HG03025 (cell line): ENCODE measurements around the gene PDZD11.
A peak's percentile ranks its signal among the peaks of the same experiment; 100 is the strongest.
"Not testable (repeated sequence)": the region's sequence is repeated elsewhere in the genome, so short reads cannot be mapped to it uniquely, and the experiment has no call there.

ENCODE experiments used
- ATAC-seq: cut with Tn5 transposase; IDR thresholded peaks from one replicate; pipeline ENCODE4 v1.9.1; 2021; ENCODE audit warnings: mild to moderate bottlenecking, moderate library complexity; ENCODE audit not compliant: unreplicated experiment, low FRiP score

PDZD11 gene, protein sequence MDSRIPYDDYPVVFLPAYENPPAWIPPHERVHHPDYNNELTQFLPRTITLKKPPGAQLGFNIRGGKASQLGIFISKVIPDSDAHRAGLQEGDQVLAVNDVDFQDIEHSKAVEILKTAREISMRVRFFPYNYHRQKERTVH

DNA sequence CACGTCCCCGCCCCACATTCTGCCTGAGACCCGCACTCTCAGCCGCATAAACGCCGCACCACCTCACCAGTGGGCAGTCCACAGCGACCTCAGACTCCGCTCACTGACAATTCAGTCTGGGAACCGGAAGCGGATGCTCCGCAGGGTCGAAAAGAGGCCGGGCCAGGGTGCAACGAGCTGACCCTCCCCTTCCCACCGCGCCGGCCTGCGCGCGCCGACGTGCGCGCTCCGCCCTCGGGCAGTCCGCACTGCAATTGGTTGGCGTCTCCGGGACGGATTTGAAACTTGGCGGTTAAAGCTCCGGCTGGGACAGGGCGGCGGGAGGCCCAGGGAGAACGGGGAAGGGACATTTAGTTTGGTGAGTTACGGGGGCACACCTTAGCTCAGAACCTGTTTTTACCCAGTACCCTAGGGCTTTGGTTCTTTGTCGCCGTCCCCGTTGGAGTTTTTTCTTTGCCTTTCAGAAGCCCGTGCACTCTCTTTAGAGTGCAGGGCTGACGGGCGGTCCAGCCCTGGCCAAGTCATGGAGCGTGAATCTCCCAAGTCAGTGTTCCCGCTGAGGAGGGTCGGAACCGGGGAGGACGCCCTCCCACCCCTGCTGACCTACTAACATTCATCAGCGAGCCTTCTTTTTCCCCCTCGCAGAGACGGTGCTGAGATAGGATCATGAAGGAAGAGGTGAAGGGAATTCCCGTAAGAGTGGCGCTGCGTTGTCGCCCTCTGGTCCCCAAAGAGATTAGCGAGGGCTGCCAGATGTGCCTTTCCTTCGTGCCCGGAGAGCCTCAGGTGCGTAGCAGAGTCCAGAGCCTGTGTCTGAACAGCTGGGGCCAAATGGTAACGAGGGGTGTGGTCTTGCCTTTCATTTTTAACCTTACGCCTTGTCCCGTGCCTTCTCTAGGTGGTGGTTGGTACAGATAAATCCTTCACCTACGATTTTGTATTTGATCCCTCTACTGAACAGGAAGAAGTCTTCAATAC is at the start of gene PDZD11, which contains the start of gene KIF4A:
PDZD11 (minus strand) TSS at position 135 of the 978 bp plus-strand sequence. CDS start 586 bp downstream, outside the sequence.
KIF4A (plus strand) TSS at position 312 of the 978 bp plus-strand sequence; CDS start at position 667, 355 bp downstream.
- peak; percentile 94 for ATAC-seq

DNA sequence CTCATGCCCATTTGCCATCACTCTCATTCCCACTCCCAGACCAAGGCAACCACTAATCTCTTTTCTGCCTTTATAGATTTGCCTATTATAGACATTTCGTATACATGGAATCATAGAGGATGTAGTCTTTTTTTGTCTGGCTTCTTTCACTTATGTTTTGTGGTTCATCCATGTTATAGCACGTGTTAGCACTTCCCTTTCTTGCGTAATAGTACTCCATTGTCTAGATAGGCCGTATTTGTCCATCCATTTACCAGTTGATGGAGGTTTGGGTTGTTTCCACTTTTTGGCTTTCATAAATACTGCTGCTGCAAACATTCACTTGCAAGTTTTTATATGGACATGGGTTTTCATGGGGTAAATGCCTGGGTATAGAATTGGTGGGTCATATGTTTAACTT is 48.6 kb upstream of the PDZD11 start:
- ATAC-seq = no peak

DNA sequence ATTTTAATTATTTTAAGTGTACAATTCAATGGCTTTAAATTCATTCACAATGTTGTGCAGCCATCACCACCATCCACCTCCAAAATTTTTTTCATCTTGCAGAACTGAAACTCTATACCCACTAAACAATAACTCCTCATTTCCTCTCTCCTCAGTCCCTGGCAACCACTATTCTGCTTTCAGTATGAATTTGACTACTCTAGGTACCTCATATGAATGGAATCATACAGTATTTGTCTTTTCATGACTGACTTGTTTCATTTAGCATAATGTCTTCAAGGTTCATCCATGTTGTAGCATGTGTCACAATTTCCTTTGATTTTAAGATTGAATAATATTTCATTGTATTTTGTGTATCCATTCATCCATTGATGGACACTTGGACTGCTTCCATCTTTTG is 47.0 kb upstream of the PDZD11 start:
- peak; percentile 99 for ATAC-seq

DNA sequence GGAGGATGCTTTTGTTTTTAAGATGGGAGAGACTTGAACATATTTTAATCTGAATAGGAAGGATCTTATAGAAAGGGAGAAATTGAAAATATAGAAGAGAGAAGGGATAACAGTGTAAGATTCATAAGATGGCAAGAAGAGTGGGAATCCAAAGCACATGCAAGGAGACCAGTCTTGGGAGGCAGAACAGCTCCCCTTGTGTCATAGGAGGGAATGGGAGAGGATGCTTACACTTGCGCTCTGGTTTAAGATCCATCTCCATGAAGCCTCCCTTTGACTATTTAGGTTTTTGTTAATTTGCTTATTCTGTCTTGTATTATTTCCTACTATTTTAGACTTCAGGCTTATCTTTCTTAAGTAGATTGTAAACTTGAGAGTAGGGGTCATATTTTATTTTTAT is 42.9 kb upstream of the PDZD11 start:
- no peak for ATAC-seq

DNA sequence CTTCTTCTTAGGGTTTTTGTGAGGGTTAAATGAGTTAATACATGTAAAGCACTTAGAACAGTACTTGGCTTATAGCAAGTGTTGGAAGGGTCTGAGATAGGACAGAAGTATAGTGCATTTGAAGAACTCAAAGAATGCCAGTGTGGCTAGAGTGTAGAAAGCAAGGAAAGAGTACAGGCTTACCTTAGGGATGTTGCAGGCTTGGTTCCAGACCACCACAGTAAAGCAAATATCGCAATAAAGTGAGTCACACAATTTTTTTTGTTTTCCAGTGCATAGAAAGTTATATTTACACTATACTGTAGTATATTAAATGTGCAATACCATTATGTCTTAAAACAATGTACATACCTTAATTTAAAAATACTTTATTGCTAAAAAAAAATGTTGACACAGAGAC is 41.4 kb upstream of the PDZD11 start:
- ATAC-seq = no peak

DNA sequence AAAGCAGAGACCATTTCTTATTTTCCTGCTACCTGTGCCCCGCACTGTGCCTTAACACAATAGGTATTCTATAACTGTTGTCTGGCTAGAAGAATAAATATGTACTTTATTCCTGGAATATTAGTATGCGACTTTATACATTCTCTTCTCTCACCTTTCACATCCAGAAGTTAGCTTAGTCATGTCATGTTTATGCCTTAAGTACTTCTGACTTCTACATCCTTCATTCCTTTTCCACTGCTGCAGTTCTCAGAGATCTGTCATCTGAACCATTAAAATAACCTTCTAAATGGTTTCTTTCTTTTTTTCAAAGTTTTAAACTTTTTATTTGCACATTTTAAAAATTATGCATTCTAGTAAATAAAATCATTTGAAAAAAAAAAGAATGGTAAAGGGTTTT is 34.6 kb upstream of the PDZD11 start:
- ATAC-seq = no peak

DNA sequence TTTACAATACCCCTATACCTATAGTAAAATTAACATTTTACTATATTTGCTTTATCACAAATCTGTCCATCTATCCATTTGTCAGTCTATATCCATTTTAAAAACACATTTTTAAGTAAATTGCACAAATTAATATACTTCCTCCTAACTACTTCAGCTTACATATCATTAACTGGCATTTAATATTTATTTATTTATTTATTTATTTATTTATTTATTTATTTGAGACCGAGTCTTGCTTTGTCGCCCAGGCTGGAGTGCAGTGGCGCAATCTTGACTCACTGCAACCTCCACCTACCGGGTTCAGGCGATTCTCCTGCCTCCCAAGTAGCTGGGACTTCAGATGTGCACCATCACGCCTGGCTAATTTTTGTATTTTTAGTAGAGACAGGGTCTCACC is 33.9 kb upstream of the PDZD11 start:
- not testable (repeated sequence) for ATAC-seq

DNA sequence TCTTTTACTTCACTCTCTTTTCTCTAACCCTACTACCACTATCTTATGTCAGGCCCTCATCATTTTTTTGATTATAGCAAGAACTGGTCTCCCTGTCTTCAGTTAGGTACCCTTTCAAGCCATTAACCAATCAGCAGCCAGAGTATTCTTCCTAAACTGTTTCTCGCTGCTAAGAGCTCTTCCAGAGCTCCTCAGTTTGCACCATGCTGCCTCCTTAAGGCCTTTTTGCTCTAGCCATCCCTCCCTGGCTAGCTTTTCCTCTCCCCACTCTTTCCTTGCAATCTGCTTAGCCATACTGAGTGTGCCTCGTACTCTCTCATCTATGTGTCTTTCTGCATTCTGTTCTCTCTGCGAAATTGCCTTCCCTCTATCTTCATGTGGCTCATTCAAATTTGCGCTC is 33.1 kb upstream of the PDZD11 start:
- no peak for ATAC-seq

DNA sequence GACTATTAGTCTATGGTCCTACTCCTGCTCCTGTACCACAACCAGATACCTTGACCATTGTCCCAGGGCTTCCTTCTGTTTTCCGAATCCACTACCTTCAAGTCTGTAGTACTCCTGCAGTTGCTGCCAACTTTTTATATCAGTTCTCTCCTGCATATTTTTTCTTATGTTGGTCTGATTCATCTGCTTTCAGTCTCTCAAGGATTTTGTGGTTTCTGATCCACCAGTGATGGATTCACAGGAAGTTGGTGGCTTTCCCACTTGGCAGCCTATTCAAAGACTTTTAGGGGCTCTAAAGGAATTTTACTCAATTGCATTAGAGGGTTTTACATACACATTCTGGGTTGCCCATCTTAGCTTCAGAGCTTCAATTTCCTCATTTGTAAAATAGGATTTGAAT is 23.8 kb upstream of the PDZD11 start:
- no peak for ATAC-seq

DNA sequence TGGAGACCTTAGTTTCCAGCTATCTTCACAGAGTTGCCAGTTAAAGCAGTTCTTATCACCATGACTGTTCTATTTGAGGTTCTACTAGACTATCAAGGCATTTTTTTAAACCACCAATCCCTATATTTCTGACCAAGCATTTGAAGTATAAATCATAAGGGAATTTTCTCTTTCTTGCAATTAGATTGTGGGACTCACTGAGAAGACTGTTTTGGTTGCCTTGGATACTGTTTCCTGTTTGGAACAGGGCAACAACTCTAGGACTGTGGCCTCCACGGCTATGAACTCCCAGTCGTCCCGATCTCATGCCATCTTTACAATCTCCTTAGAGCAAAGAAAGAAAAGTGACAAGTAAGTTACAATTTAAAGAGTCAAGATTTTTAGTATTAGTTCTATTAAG is 12.0 kb upstream of the PDZD11 start:
- ATAC-seq = no peak

DNA sequence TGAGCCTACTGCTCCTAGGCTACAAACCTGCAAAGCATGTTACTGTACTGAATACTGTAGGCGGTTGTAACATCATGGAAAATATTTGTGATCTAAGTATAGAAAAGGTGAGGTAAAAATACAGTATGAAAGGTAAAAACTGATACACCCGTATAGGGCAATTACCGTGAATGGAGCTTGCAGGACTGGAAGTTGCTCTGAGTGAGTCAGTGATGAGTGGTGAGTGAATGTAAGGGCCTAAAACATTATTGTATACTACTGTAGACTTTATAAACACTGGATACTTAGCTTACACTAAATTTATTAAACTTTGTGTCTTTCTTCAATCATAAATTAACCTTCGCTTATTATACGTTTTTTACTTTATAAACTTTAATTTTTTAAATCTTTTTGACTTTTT is 3.9 kb upstream of the PDZD11 start:
- no peak for ATAC-seq

DNA sequence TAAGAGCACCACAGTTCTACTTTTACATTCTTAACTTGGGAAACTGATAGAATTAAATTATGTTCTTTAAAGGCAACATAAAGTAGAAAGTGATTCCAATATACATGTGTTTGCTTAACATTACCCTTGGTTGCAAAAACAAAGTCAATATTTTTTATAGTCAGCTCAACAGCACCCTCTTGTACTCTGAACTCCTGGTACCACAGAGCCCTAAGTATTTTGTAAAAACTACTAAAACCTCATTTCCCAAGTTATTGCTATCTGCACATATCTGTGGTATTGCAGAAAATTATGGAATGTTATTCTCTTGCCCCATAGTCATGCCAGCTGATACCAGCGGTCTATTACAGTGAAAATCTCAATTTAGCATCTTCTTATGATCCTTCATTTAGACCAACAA is 3.1 kb upstream of the PDZD11 start:
- ATAC-seq = no peak

DNA sequence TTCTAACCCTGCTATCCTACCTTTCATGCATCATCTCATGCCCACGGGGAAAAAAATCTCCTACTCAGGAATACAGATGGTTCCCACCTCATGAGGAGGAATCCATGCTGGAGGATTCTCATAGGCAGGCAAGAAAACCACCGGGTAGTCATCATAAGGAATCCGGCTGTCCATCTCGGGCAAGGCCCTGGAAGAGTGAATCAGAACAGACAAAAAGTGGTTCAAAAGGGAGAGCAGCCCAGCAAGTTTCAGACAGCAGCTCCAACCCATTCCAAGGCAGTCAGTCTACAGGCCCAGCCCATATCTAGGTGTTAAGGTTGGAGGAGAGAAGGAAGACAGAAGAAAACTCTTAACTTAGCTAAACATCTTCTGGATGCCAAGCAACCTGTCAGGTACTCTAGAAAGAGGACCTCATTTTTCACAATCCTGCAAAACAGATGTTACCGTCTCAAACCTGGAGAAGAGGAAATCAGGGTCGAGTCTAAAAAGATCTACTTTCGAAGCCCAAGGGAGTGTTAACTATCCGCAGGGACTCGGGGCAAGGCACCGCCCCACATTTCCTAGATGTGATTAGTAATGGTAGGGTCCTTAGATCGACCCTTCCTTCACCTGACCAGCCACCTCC is 447 bp downstream of the PDZD11 start:
- ATAC-seq = peak; percentile 13

DNA sequence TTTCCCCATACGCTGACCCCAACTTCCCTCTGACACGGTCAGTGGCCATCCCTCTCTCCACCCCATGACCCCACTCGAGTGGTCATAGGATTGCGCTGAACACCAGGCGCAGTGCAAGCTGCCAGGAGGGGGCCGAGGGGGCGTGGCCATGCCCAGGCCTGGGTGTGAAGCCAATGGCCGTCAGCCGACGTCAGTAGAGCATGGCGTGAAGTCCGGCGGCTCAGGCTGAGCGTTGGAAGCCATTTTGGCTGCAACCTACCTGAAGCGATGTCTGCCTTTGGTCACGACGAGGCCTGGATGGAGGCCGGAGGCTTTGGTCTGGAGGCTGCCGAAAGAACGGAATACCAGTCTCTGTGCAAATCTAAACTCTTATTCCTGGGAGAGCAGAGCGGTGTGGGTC is 7.8 kb downstream of the PDZD11 start, which contains the start of gene RAB41:
RAB41 (plus strand) TSS at position 222 of the 400 bp plus-strand sequence; CDS start at position 268, 46 bp downstream.
- ATAC-seq = no peak

DNA sequence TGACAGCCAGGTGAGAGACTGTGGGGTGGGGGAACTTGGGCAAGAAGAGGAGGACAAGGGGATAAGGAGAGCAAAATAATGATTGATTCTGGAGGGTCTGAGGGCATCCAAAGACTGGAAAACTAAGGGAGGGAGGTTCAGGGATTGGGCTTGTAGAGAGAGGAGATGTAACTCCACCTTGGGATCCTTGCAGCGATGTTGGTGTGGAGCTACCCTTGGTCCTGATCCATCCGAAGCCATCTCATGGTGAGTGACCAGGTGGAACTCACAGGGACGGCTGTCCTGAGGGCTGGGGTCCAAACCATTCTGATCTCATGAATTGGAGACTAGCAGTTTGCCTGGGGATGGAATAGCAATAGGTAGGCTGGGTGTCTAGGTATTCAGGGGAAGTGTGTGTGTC is 9.2 kb downstream of the PDZD11 start:
- ATAC-seq = no peak

DNA sequence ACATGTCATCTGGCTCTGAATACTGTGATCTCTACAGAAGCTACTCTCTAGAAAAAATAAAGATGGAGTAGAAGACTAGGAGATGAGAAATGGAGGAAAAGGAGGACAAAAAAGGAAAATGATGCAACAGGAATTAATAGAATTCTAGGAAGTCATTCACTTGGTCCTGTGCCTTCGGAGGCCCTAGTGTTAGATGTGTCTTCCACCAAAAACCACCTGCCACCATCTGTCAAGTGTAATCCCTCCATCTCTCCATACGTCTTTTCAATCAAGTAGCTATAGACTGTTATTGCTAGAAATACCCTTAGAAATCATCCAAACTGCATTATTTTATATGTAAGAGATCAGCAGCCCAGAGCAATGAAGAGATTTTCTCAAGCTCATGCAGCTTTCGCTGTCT is 10.6 kb downstream of the PDZD11 start:
- no peak for ATAC-seq

DNA sequence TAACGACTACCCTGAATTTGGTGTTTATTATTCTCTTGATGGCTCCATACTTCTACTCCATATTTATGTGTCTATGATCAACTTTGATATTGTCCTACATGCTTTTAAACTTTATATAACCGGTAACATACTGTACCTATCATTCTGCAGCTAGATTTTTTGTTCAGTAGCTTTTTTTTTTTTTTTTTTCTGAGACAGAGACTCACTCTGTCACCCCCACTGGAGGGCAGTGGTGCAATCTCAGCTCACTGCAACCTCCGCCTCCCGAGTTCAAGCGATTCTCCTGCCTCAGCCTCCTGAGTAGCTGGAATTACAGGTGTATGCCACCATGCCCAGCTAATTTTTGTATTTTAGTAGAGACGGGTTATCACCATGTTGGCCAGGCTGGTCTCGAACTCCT is 15.7 kb downstream of the PDZD11 start:
- not testable (repeated sequence) for ATAC-seq

DNA sequence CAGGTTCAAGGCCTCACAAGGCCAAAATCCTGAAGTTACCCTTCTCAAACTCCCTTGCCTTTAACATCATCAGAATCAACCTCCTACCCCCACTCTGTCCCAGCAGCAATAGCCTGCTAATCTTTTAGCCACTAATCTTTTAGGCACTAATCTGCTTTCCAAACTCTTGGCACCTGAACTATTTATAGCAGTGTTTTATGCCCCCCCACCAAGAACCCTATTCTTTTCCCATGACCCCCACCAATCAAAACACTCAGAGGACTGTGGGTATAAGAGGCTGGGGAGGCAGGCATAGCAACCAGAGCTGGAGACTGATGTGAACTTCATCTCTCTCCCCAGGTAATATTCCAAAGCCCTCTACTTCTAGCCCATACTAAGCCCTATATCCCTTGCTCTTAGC is 21.7 kb downstream of the PDZD11 start, which contains the start of gene ARR3:
ARR3 (plus strand) TSS at position 301 of the 400 bp plus-strand sequence. CDS start 1,052 bp downstream, outside the sequence.
- ATAC-seq = no peak

DNA sequence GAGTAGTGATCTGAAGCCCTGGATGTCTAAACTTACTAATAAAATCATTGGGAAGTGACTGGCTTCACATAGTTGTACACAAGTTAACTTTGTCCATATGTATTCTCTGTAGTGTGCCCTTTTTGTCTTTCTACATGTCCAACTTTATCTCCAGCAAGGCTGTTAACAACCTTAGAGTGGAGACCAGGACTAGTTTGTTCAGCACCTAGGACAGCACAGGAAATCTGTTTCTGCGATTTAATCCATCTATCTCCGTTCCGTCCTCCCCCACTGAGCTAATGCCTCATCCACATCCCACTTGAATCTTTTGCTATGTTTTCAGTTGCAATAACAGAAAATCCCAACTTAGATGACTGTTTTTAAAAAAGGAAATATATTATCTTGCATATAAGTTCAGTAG is 24.9 kb downstream of the PDZD11 start:
- no peak for ATAC-seq

DNA sequence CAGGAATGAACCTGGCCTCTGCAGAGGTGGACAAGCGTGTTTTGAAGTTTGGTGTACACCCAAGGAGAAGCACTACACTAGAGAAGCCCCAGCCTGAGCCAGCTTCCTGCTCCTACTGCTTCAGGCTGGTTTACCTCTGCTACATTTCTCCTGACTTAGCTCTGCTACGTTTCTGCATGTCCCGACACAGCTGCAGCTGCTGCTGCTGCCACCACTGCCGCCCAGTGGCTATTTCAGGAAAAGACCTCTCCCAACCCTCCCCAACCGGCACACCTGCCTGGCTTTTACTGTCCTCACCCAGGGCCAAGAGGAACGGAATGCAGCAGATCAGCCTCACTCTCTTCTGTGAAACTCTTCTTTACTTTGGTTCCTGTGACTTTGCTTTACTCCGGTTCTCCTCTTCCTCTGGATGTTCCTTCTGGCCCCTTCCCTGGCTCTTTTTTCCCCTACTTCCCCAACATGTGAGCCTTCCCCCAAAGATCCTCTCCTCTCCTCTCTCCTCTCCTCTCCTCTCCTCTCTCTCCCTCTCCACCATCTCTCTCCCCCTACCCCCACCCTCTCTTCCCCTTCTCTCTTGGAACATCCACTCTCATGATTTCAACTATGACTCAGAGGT is 26.7 kb downstream of the PDZD11 start:
- no peak for ATAC-seq

DNA sequence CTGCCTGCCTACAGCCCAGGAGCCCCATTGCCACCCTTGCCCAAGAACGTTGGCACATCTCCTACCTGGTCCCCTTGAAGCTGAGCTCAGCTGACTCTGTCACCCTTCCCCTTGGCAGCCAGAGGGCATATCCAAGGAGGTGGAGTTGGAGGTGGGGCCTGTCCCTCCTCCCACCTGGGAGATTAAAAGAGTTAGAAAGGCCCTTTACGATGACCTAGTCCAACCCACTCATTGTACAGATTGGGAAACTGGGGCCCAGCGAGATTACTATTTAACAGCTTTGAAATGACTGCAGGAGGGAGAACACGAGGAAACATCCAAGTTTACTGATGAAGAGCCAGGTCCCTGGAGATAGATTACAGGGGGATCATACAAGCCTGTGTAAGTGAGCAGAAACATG is 29.6 kb downstream of the PDZD11 start, which contains the start of gene P2RY4:
P2RY4 (minus strand) TSS at position 101 of the 400 bp plus-strand sequence. CDS start 580 bp downstream, outside the sequence.
- no peak for ATAC-seq
